HUES64 (cell line): ENCODE results near the gene DISP1. TPM values are rescaled to one million over a fixed set of nuclear protein-coding genes. Genes with fewer than 3 reads are reported as not detected.
A peak's percentile ranks its signal among the peaks of the same experiment; 100 is the strongest.

Source experiments
- H3K27ac ChIP-seq: 2 replicates; pipeline ENCODE4 v1.7.0; 2013; ENCODE audit warnings: low read depth, low read length, inconsistent platforms
- H3K27me3 ChIP-seq: 2 replicates; pipeline ENCODE4 v1.6.1; 2013; ENCODE audit warnings: mild to moderate bottlenecking, low read length; ENCODE audit not compliant: insufficient read depth
- H3K36me3 ChIP-seq: 2 replicates; pipeline ENCODE4 v1.6.1; 2013; ENCODE audit warnings: mild to moderate bottlenecking, low read length; ENCODE audit not compliant: insufficient read depth
- H3K4me1 ChIP-seq: 2 replicates; pipeline ENCODE4 v1.6.1; 2013; ENCODE audit warnings: mild to moderate bottlenecking, low read length, moderate library complexity; ENCODE audit not compliant: insufficient read depth
- H3K4me3 ChIP-seq: 2 replicates; pipeline ENCODE4 v1.5.1; 2013; ENCODE audit warnings: mild to moderate bottlenecking, low read length, moderate library complexity
- H3K9ac ChIP-seq: 2 replicates; pipeline ENCODE4 v1.6.1; 2013; ENCODE audit warnings: mild to moderate bottlenecking, low read depth, low read length
- H3K9me3 ChIP-seq: 2 replicates; pipeline ENCODE4 v1.6.1; 2013; ENCODE audit warnings: low read depth, low read length; ENCODE audit not compliant: insufficient read depth
- WGBS: fragments of 150-250, 120-280 bp; methylation state at CpG from one replicate; pipeline ENCODE4 v1.1.7; 2013; ENCODE audit warnings: missing lambda C conversion rate; 5-methylcytosine and 5-hydroxymethylcytosine counted together
- polyA plus RNA-seq, 2 experiments: library from polyadenylated mRNA; stranded (reverse); fragments of 50-300 nt; gene quantifications; one replicate each; pipeline ENCODE4 v1.2.3, GENCODE V29; 2013

DISP1 gene, protein sequence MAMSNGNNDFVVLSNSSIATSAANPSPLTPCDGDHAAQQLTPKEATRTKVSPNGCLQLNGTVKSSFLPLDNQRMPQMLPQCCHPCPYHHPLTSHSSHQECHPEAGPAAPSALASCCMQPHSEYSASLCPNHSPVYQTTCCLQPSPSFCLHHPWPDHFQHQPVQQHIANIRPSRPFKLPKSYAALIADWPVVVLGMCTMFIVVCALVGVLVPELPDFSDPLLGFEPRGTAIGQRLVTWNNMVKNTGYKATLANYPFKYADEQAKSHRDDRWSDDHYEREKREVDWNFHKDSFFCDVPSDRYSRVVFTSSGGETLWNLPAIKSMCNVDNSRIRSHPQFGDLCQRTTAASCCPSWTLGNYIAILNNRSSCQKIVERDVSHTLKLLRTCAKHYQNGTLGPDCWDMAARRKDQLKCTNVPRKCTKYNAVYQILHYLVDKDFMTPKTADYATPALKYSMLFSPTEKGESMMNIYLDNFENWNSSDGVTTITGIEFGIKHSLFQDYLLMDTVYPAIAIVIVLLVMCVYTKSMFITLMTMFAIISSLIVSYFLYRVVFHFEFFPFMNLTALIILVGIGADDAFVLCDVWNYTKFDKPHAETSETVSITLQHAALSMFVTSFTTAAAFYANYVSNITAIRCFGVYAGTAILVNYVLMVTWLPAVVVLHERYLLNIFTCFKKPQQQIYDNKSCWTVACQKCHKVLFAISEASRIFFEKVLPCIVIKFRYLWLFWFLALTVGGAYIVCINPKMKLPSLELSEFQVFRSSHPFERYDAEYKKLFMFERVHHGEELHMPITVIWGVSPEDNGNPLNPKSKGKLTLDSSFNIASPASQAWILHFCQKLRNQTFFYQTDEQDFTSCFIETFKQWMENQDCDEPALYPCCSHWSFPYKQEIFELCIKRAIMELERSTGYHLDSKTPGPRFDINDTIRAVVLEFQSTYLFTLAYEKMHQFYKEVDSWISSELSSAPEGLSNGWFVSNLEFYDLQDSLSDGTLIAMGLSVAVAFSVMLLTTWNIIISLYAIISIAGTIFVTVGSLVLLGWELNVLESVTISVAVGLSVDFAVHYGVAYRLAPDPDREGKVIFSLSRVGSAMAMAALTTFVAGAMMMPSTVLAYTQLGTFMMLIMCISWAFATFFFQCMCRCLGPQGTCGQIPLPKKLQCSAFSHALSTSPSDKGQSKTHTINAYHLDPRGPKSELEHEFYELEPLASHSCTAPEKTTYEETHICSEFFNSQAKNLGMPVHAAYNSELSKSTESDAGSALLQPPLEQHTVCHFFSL (N-terminal part only)
- 4.2 TPM for polyA plus RNA-seq (2013, experiment 1 of 2)
- 4.9 TPM for polyA plus RNA-seq (2013, experiment 2 of 2)

DNA sequence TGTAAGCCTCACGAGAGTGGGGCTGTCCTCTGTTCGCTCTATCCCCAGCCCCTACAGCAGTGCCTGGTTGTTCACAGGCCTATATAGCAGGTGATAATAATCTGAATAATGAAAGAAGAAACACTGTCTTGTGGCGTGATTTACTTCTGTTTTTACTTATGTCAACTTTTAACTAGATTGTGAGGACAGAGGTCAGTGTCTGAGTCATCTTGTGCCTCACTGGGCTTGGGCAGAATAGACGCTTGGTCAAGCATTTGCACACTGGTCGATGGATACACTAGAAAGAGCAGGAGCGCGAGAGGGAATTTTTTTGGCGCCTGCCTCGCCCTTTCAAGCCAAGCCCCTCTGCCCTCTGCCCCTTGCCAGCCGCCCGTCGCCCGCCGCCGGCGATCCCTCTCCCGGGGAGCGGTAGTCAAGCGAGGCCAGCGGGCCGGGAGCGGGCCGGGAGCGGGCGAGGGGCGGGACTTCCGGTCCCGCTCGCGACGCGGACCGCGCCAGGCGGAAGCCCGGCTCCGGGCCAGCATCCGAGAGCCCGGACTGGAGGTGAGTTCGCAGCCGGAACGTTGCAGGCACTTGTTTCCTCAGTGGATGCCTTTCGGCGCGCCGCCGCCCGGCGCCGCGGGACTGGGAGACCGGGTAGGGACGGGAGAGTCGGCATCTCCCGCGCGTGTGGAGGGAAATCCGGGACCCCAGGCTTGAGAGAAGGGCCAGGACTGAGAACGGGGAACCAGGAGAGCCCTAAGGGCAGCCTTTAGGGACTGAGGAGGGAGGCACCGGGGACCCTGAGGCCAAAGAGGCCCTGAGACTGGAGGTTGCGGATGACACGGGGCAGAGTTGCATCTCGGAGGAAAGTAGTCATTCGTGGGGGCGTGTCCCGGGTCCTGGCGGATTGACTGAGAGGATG is at the start of gene DISP1:
Gene DISP1 (plus strand): TSS at position 504 of the 904 bp plus-strand sequence. CDS start 127,785 bp downstream, outside the sequence.
- Histone ChIP-seq H3K27me3 (no peaks in the 10 kb centered on the region), H3K27ac (peak within 1 kb of the TSS; percentile 32; the same call in 1 of the 2 replicates), H3K9me3 (no peaks in the 10 kb centered on the region), H3K36me3 (no peaks in the 10 kb centered on the region), H3K9ac (peak within 1 kb of the TSS; percentile 82), H3K4me3 (peak within 1 kb of the TSS; percentile 92), H3K4me1 (peaks cover 30% of the 10 kb centered on the region; the same call in 1 of the 2 replicates)
- WGBS, result 4% methylated on average over 67 of the region's 67 CpGs

DNA sequence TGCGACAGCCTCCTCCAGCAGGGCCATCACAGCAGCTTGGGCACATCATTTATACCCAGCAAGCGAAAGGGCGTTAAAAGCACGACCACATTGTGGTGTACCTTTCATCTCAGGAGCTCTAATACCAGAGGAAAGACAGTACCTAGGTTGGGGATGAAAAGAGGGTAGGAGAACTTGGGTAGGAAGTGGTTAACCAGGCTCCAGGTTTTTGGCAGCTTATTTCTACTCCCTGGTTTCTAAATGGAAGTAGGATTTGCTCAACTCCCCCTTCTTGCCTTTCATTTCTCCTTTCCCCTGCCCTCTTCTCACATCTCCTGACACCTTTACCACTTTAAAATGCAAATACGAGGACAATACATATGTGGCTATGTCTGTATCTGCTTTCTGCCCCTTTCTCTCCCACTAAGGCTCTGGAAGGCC is 47.7 kb upstream of the DISP1 start:
- Histone ChIP-seq H3K36me3 (no peaks in the 10 kb centered on the region), H3K9me3 (peaks cover 22% of the 10 kb centered on the region), H3K27ac (no peak overlapping the region), H3K9ac (no peak overlapping the region), H3K4me1 (no peaks in the 10 kb centered on the region), H3K27me3 (no peaks in the 10 kb centered on the region), H3K4me3 (no peak overlapping the region)
- WGBS, result 92% methylated on average over 5 of the region's 5 CpGs

DNA sequence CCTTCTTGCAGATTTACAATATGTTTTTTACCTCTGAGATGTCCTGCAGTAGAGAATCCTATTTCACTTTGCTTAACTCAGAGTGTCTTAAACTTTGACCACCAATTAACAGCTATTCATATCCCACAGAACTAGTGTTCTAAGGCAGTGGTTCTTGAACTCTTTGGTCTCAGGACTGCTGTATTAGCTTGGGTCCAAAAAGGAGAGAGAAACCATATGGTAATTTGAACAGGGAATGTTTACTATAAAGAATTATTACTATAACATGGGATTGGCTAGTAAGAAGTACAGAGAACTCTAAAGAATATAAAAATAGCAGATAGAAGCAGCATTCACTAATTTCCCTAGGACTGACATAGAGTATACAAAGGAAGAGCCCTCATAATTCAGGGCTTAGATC is 46.2 kb upstream of the DISP1 start:
- H3K4me3 ChIP-seq, result no peak overlapping the region
- H3K27ac ChIP-seq, result no peak overlapping the region
- no peaks in the 10 kb centered on the region for H3K4me1 ChIP-seq
- no peaks in the 10 kb centered on the region for H3K36me3 ChIP-seq
- peaks cover 22% of the 10 kb centered on the region for H3K9me3 ChIP-seq
- no peak overlapping the region for H3K9ac ChIP-seq
- H3K27me3 ChIP-seq, result no peaks in the 10 kb centered on the region

DNA sequence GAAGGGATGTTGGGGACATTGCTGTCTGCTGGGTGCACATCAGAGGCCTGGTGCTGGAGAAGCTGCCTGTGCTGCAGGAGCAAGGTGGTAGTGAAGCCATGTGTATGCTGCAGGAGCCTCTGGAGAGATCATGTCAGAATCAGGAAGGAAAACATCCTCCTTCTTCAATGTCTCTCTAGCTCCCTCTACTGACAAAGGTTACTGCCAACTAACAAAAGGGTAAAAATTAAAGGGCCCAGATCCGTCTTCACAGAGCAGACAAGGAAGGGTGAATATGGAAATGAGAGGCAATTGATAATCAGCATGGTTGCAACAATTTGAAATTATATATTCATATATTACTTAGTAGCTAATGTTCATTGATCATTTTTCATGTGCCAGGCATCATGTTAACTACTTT is 45.7 kb upstream of the DISP1 start:
- no peak overlapping the region for H3K4me3 ChIP-seq
- WGBS, result 100% methylated on average over 1 of the region's 1 CpG
- no peak overlapping the region for H3K27ac ChIP-seq
- H3K9ac ChIP-seq, result no peak overlapping the region
- H3K36me3 ChIP-seq, result no peaks in the 10 kb centered on the region
- no peaks in the 10 kb centered on the region for H3K27me3 ChIP-seq
- no peaks in the 10 kb centered on the region for H3K4me1 ChIP-seq
- H3K9me3 ChIP-seq, result peaks cover 22% of the 10 kb centered on the region

DNA sequence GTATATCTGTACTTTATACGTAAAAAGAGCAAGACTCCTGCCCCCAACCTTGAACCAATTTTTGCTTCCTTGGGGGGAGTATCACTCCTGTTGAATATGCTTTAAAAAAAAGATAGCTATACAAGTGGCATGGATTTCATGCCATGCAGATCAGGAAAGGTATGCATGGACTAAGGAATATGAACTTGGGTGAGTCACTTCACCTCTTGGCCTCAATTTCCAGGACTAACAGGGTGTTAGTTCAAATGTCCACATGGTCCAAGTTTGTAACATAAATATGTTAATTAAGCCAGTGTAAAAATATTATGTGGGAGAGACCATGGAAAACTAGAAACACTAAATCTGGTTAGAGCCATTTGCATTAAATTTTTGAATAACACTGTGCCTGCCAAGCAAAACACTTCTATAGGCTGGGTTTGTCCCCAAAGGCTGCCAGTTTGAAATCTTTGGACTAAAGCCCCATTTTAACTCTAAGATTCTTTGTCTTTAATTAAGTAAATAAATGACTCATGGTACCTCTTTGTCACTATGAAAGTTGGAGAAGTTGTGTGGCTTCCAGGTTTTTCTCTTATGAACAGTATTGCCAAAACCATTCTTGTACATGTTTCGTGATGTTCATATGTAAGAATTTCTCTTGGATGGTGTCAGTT is 44.7 kb upstream of the DISP1 start:
- Histone ChIP-seq H3K9me3 (peaks cover 22% of the 10 kb centered on the region), H3K9ac (no peak overlapping the region), H3K27ac (no peak overlapping the region), H3K4me1 (no peaks in the 10 kb centered on the region), H3K4me3 (no peak overlapping the region), H3K27me3 (no peaks in the 10 kb centered on the region), H3K36me3 (no peaks in the 10 kb centered on the region)
- WGBS, result 80% methylated on average over 1 of the region's 2 CpGs

DNA sequence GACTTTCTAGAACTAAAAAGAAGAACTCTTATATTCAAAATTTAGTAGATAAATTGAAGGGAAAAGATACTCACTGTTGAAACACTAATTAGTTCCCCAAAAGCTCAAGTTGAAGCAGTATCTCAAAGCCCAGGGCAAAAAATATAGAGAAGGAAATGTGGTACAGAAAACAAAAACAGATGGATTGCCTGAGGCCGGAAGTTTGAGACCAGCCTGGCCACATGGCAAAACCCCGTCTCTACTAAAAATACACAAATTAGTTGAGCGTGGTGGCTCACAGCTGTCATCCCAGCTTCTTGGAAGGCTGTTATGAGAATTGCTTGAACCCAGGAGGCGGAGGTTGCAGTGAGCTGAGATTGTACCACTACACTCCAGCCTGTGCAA is 41.9 kb upstream of the DISP1 start:
- 96% methylated on average over 4 of the region's 4 CpGs for WGBS
- Histone ChIP-seq H3K9me3 (peaks cover 22% of the 10 kb centered on the region), H3K4me3 (no peak overlapping the region), H3K27me3 (no peaks in the 10 kb centered on the region), H3K4me1 (no peaks in the 10 kb centered on the region), H3K9ac (no peak overlapping the region), H3K27ac (no peak overlapping the region), H3K36me3 (no peaks in the 10 kb centered on the region)

DNA sequence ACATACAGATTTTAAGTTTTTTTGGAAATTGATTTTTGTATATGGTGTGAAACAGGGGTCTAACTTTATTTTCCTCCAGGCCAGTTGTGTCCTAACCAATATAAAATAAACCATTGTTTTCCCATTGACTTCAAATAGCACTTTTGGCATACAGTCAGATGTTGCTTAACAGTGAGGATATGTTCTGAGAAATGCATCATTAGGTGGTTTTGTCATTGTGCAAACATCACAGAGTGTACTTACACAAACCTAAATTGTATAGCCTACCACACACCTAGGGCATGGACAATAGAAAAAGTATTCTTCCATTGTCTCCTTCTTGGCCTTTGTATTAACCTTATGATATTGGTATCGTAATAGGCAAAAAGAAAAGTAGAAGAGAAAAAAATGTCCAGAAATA is 37.4 kb upstream of the DISP1 start:
- Histone ChIP-seq H3K27ac (no peak overlapping the region), H3K4me1 (no peaks in the 10 kb centered on the region), H3K27me3 (no peaks in the 10 kb centered on the region), H3K4me3 (no peak overlapping the region), H3K9ac (no peak overlapping the region), H3K9me3 (no peaks in the 10 kb centered on the region), H3K36me3 (no peaks in the 10 kb centered on the region)
- WGBS, result no CpG with 5 or more reads among the region's 1 CpG

DNA sequence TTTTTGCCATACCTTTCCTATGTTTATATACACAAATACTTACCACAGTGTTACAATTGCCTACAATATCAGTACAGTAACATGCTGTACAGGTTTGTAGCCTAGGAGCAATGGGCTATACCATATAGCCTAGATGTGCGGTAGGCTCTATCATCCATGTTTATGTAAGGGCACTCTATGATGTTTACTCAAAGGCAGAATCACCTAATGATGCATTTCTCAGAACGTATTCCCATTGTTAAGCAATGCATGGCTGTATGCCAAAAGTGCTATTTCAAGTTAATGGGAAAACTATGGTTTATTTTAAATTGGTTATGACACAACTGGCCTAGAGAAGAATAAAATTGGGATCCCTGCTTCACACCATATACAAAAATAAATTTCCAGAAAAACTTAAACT is 36.9 kb upstream of the DISP1 start:
- Histone ChIP-seq H3K4me3 (no peak overlapping the region), H3K4me1 (no peaks in the 10 kb centered on the region), H3K27ac (no peak overlapping the region), H3K36me3 (no peaks in the 10 kb centered on the region), H3K9ac (no peak overlapping the region), H3K9me3 (no peaks in the 10 kb centered on the region), H3K27me3 (no peaks in the 10 kb centered on the region)
- 93% methylated on average over 2 of the region's 2 CpGs for WGBS

DNA sequence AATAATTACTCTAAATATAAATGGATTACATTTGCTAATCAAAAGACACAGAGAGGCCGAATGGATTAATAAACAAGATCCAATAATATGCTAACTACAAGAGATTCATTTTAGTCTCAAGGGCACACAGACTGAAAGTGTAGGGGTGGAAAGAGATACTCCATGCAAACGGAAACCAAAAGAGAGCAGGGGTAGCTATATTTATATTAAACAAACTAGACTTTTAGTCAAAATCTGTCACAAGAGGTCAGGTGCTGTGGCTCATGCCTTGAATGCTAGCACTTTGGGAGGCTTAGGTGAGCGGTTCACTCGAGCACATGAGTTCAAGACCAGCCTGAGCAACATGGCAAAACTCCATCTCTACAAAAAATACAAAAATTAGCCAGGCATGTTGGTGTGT is 33.6 kb upstream of the DISP1 start:
- Histone ChIP-seq H3K4me3 (no peak overlapping the region), H3K4me1 (no peaks in the 10 kb centered on the region), H3K36me3 (no peaks in the 10 kb centered on the region), H3K9me3 (no peaks in the 10 kb centered on the region), H3K9ac (no peak overlapping the region), H3K27ac (no peak overlapping the region), H3K27me3 (no peaks in the 10 kb centered on the region)
- 72% methylated on average over 2 of the region's 4 CpGs for WGBS

DNA sequence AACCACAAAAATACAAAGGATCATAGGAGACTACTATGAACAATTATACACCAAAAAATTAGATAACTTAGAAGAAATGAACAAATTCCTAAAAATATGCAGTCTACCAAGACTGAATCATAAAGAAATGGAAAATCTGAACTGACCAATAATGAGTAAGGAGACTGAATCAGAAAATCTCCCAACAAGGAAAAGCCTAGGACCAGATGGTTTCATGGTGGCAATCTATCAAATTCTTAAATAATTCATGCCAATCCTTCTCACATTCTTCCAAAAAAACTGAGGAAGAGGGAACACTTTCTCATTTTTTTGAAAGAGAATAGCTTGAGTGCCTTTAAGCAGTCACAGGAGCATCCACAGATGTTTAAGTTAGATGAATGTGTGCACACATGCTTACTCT is 31.8 kb upstream of the DISP1 start:
- H3K27ac ChIP-seq, result no peak overlapping the region
- no peaks in the 10 kb centered on the region for H3K36me3 ChIP-seq
- H3K9ac ChIP-seq, result no peak overlapping the region
- no peak overlapping the region for H3K4me3 ChIP-seq
- H3K27me3 ChIP-seq, result no peaks in the 10 kb centered on the region
- H3K4me1 ChIP-seq, result no peaks in the 10 kb centered on the region
- H3K9me3 ChIP-seq, result no peaks in the 10 kb centered on the region
